Fibroblast of peridontal ligament (primary cell): ENCODE data around the gene NFYC.

Experiments used
- DNase-seq: peaks from one replicate; pipeline ENCODE4 v3.0.0-alpha.2; 2010; ENCODE audit errors: extremely low read depth

NFYC gene

DNA sequence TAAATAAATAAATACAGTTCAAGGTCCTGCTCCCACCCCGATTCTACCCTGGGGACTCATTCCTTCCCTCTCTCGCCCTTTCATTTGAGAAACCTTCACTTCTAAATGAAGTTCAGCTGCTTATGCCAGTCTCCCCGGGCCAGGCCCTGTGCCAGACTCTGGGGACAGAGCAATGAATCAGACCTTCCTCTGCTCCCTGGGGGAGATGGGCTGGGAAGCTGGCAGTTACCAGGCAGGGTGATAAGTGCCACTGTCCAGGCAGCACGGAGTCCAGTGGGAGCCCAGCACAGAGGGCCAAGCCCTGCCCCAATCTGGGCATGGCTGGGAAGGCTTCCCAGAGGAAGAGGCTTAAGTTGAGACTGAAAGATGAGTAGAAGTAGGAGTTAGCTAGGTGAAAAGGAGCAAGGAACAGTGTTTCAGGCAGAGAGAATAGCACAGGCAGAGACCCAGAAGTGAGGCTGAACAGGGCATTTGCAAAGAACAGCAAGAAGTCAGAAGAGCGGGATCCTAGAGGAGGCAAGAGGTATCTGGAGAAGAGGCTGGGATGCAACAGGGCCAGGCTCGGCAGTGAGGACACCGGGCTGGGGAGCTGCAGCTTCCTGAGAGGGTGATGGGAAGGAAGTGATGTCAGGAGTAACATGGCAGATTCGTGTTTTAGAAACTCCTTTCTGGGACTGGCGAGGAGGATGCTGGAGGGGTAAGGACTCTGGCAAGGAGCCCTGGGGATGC lies 105.6 kb downstream of the NFYC start:
- DNase-seq: no peak

DNA sequence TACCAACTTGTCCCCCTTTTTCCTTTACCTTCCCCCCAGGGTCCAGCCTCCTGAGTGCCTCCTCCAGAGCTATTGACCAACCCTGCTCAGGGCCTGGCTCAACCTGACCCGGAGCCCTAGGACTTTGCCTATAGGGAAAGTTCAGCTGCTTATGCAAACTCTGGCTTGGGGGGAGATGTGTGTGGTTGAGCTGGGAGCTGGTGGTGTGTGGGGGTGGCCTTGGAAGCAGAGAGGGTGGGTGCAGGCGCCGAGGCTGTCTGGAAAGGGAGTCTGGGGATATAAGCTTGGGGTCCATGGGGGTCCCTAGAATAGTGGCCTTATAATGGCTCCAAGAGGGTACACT lies 106.1 kb downstream of the NFYC start:
- no peak for DNase-seq

DNA sequence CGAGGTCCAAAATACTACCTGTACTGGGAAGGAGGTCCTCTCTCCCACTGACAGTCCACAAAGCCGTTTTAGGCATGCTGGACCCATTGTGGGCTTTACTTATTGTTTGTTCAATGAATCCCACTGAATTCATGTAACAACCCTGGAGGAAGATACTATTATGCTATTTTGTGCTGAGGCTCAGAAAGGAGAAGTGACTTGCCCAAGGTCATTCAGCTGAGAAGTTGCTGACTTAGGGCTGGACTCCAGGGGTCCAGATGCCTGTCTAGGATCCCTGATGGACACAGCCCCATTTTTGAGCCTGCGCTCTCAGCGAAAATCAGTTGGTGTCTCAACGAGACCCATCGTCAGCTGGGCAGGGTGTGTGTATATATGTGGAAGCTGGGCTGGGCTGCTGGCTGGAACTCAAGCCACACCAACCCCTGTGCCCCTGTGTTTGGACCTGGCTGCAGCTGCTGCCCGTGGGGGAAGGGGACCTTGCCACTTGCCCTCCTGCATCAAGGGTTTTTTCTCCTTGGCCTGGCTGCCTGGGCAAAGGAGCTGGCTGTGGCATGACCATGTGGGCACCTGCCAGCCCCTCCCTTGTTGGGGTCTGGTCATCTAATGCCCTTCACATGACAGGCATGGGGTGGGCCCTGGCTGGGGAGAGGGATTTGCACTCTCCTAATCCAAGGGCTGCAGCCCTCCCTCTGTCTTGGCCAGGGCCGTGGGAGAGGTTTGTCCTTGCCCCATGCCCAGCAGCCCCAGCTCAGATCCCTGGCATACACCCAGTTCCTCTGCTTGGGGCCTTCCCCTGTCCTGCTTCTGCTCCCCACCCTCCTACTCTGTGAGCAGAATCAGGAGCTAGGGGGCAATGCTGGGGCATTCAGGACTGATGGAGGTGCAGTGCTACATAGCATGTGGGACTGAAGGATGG lies 107.1 kb downstream of the NFYC start:
- DNase-seq: no peak

DNA sequence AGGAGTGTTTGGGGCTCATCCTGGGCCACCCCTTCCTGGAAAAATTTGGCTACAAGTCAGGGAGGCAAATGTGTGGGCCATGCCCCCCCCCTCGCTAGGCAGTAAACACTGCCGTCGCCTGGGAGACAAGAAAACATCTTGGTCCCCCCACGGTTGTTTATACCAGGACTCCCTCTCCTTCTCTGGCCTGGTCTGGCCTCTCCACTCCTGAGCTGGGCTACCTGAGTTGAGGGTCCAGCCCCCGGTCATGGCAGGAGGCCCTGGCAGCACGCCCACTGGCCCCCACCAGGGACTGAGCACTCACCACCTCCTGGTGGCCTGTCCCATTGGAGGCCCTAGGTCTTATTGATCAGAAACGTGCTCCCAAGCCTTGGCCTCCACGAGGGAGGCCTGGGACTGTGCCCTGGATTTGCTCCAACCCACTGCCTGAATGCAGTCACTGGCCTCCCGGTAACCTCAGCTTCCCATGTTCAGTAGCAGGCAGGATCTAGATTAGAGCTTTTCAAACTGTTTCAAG lies 107.9 kb downstream of the NFYC start:
- peak; percentile 47 for DNase-seq

DNA sequence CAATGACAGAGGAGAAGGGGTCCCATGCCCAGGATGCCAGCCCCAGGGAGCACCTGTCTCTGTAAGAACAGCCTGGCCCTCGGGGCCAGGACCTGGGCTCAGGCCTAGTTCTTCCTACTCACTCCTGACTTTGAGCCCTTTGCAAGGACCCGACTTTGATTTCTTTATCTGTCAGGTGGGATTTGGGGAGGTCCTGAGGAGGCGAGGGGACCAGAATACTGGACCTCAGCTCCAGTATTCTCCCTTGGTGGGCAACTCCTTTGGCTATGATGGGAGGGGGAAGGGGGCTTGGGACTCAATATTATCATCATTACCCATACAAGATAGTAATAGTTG lies 110.2 kb downstream of the NFYC start:
- DNase-seq: no peak

DNA sequence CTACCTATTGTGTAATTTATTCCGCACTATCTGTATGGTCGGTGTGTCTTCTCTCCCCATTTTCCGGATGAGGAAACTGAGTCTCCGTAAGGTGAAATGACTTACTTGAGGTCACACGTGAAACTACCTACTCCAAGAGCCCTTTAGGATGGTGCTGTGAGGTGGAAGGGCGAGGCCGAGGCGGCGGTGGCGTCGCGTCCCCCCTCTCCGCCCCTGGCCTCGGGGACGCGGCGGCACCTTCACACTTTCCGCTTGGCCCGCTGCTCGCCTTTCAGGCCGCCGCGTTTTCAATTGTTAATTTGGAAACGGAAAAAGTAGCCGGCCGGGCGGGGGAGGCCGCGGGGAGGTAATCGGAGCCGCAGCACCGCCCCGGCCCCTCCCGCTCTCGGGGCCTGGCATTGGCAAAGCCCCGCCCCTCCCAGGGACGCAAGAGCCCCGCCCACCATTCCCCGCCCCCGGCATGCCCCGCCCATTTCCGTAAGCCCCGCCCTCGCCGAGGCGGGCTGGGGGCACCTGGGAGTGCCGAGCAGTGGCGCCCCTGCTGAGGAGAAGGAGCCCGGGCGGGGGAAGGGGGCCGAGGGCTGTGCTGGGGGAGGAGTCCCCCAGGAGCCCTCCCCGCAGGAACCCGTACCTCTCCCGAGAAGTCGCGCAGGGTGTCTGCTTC lies 110.7 kb downstream of the NFYC start:
- DNase-seq: peak; percentile 50

DNA sequence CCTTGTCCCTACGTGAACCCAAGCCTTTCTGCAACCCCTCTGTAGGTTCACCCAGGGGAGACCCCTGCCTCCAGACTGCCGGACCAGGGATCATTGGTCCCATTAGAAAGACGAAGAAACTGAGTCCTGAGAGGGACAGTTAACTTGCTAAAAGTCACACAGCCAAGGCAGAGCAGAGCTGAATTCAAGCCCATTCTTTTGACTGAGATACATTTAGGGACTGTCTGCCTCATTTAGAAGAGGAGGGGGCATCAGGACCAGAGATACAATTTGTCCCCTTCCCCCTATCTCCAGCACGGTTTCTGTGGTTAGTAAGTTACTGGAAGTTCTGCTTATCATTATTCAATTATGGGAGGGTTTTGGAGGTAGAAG lies 111.2 kb downstream of the NFYC start:
- no peak for DNase-seq

DNA sequence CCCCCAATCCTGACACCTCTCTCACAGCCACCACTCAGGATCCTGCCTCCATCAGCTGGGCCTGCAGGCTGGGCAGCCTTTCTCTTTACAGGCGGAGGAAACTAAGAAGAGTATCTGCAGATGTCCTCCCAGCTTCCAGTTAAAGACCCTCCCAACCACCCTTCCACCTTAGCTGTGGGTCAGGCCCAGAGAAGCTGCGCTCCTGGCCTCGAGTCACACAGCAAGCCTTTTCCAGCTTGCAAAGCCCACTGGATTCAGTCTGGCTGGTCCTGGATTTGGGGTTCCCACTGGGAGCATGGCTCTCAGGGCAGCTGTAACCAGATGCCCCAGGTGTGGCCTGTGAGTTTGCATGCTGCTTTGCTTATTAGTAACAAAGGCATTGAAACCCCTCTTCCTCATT lies 111.9 kb downstream of the NFYC start:
- DNase-seq: no peak

DNA sequence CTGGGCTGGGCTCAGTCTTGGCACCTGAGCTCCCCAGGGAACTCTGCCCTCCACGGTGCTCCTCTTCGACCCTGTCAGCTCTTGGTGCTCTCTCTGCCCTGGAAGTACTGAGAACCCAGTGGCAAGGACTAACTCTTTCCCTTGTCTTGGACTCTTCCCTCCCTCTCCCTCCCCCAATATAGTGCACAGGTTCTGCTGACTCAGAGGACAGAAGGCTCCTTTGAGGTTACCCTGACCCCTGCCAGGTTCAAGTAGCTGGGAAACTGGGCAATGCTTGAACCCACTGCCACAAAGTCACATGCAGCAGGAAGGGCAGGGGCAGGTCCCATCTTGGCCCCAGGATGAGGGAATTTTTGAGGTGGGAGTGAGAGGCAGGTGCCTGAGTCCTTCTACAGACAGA lies 112.4 kb downstream of the NFYC start:
- no peak for DNase-seq

DNA sequence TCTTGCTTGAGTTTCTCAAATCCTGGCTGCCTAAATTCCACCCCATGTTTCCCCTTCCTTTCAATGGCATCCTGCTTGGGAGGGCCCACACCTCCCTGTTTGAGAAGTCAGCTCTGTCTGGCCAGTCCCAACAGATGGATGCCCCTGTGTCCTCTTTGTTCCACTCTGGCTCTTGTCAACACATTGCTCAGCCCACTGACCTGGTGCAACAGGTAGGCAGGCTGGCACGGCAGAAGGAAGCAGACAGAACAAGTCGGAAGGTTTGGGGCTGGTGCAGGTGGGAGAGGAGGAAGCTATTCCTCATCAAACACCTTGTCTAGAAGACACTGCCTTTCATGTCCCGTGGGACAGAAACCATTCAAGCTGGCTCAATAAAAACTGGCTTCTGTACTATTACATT lies 114.7 kb downstream of the NFYC start:
- DNase-seq: no peak

DNA sequence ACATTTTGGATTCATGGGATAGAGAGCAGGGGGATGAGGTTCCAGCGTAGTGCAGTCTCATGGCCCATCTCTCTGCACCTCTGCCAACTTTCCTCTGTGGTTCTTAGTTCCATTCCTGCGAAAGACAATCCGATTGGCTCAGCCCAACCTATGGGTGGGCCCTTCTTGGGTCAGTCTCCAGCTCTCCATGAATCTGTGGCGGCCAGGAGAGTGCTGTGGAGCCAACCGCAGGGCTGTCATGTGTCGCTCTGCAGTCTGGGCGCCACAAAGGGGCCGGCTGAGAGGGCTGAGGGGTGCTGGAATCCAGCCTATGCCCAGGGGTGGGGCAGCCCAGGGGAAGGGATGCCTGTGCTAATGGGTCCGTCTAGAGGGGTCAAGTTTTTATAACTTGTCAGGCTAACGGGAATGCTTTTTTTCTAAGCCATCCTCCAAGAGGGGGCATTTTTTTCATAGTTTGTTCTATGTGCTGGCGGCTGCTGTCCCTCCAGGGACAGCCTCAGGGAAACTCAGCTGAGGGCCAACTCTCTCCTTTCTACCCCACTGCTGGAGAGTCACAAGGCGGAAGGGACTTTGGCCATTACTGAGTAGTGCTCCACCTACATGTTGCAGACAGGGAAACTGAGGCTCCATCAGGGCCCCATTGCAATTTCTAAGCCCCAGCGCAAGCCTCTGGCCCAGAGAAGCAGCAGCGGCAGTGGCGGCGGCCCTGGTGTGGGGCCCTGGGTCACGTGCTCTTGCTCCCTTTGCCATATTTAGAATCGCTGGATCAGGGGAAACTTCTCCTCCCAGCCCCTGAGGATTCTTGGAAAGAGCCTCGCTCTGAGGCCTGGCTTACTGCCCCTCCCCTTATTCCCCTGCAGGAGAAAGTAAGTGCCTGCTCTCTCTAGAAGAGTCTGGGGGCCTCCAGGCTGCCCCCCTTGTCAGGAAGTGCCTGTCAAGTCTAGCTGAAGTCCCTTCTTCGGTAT lies 115.5 kb downstream of the NFYC start:
- no peak for DNase-seq

DNA sequence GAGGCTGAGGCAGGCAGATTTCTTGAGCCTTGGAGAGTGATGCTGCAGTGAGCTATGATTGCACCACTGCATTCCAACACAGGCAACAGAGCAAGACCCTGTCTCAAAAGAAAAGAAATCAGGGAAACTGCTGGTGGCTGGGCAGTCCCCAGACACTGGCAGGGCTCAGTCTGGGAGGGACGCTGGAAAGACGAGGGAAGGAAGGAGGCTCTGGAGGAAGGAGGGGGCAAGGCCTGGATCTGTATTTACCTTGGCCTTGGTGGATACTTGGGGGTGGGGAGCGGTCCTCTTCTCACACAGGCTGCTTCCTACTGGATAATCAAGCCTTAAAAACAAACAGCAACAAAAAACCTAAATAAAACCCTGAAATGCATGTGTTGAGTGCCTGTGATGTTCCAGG lies 116.5 kb downstream of the NFYC start:
- DNase-seq: no peak

DNA sequence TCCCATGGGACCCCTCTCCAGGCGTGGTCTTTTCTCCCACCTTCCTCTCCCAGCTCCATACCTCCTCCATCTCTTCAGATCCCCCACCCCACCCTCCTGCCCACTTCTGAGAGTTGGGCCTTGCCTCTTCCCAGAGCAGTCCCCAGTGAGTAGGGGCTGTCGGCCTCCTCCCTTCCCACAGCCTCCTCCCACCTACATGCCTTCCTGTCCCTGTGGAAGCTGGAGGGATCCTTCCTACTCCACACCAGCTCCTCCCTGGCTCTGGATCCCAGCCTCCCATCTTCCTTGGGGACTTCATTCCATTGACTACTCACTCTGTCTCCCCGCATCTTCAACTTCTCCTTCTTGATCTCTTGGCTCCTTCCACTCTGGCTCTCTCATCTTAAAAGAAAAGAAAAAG lies 116.9 kb downstream of the NFYC start:
- DNase-seq: no peak

DNA sequence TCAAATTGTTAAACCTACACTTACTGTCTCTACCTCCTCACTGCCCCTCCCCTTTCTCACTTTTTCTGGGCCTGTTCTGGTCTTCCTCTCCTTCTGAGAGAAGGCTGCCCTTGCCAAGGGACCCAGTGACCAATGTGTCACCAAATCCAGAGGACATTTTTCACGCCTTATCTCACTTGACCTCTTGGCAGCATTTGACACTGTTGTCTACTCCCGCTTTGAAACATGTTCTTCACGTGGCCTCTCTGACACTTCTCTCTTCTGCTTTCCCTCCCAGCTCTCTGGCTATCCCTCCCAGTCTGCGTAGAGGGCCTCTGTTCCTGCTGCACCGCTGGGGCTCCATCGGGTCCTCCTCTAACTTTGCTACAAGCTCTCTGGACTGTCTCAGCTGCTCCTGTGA lies 117.4 kb downstream of the NFYC start:
- DNase-seq: no peak

DNA sequence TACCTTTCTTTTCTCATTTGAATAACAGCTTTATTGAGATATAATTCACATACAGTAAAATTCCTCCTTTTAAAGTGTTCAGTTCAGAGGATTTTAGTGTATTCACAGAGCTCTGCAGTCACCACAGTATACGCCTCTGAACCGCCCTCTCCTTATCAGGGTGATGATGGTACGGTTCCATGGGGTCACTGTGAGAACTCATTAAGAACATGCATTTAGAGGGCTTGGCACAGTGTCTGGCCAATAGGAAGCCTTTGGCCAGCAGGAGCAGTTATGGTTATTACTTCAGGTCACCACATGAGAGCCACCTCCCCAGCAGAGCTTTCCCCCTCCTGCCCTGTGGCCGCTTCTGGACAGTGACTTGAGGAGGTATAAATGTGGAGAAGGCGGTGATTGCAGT lies 119.4 kb downstream of the NFYC start:
- no peak for DNase-seq

DNA sequence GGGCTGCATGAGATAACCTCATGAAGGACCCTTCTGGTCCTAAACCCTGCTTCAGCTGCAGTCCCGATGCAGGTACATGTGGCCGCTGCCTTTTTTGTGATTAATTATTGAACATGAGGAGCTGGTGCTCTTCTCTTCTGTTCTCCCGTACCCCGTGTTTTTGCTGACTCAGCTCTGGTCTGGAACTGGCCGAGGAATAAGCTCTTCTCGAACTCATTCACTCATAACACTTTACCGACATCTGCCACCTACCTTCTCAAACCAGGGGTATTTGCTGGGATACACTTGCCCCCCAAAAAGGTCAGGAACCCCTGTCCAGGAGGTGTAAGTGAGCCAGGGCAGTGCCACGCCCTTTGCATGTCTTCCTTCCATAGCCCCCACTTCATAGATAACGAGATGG lies 123.9 kb downstream of the NFYC start:
- no peak for DNase-seq

DNA sequence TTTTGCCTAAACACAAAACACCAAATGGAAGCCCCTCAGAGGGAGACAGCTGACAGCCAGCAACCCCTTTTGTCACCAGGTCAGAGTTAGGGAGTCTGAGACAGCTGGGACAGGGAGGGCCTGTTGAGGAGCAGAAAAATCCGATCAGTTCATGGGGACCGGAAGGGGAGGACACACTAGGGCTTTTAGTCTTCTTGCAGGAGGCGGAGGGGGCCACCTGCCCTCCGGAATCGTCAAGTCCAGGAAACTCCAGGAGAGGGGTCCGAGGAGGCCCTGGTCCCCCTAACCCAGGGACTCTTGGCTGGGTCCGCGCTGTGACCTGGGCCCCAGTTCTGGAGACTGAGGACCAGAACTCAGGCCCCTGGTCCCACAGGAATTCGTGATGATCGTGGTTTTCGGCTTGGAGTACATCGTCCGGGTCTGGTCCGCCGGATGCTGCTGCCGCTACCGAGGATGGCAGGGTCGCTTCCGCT lies 126.3 kb downstream of the NFYC start:
- no peak for DNase-seq

DNA sequence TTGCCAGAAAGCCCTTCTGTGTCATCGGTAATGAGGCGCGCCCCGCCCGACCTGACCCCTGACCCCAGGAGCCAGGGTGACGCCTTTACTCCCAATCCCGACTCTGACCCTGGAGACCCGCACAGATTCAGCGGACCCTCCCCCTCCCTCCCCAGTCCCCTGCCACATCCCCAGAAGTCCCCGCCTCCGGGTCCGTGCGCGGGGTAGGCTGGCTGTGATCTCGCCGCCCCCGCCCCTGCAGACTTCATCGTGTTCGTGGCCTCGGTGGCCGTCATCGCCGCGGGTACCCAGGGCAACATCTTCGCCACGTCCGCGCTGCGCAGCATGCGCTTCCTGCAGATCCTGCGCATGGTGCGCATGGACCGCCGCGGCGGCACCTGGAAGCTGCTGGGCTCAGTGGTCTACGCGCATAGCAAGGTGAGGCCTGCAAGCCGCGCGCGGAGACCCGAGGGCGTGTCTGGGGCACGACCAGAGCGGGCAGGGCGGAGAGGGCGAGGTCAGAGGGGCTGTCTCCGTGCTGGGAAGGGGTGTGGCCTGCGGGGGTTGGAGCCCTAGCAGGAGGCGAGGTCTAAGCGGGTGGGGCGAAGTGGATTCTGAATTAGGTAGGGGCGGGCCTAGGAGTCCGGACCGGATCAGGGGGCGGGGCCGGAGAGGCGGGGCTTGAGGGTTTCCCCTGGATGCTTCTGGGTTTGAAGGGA lies 126.9 kb downstream of the NFYC start:
- DNase-seq: no peak

DNA sequence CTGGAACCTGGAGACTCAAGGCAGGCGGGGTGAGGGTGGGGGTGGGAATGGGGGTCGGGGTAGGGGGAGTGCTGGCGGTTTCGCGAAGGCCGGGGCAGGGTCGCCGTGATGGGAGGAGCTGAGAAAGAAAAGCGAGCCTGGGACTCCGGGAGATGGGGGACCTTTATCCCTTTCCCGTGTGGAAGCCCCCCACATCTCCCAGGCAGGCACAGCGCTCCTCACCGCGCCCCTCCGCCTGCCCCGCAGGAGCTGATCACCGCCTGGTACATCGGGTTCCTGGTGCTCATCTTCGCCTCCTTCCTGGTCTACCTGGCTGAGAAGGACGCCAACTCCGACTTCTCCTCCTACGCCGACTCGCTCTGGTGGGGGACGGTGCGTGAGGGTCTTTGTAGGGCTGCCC lies 127.6 kb downstream of the NFYC start:
- no peak for DNase-seq

DNA sequence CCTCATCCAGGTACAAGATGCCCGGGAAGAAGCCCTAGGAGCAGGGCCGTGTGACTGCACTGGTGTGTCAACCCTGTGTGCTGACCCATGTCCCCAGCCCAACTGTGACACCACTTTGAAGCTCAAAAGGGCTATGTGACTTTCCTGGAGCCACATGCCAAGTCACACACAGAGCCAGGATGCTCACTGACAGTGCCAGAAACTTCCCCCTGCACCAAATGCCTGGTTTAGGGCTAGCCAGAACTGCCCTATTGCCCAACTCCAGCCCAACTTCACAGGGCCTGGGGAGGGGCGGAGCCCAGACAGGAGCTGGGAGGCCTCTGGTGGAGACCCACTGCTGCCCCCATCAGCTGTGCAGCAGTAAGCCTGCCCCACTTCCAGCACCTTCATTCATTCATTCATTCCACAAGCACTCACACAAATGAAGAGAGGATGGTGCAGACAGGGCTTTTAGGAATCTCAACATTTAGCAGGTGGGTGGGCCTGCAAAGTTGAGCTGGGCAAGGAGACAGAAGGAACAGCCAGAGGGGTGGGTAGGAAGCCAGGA lies 128.8 kb downstream of the NFYC start:
- no peak for DNase-seq
